Measurements from ENCODE around the gene MMS19.

The MMS19 gene

GRCh38 chr10:97425964-97426775 lies 72.1 kb downstream of the MMS19 start, which contains the start of gene PGAM1:
Gene PGAM1, plus strand, starts transcription at chr10:97426191. Its CDS starts 117 bp downstream, at chr10:97426308.
- DNase-seq: peak; percentile 93

DNA sequence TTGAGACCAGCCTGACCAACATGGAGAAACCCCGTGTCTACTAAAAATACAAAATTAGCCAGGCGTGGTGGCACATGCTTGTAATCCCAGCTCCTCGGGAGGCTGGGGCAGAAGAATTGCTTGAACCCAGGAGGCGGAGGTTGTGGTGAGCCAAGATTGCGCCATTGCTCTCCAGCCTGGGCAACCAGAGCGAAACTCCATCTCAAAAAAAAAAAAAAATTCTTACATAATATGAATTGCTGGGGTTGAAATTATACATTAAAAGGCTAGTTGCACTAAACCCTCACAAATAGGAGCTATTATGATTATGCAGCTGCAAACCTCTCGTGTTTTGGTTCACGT lies 74.5 kb downstream of the MMS19 start:
- peak; percentile 81 for DNase-seq

DNA sequence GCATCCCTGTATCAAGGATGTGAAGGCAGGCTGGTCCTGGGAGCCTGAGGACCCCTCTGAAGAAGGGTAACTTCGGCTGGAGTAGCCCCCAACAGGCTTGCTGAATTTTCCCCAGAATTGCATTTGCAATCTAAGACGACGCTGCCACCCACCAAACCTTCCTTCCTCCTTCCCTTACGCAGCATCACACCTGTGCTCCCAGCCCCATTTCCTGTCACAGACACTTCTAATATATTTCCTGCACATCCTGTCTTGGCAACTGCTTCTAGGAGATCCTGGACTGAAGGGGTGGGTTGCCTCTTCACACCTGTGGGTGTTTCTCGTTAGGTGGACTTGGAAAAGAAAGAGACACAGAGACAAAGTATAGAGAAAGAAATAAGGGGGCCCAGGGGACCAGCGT lies 81.7 kb downstream of the MMS19 start:
- DNase-seq: no peak

- no peak for DNase-seq
These were observed 85.3 kb downstream of the MMS19 start for GRCh38 chr10:97412891-97413304.

DNA sequence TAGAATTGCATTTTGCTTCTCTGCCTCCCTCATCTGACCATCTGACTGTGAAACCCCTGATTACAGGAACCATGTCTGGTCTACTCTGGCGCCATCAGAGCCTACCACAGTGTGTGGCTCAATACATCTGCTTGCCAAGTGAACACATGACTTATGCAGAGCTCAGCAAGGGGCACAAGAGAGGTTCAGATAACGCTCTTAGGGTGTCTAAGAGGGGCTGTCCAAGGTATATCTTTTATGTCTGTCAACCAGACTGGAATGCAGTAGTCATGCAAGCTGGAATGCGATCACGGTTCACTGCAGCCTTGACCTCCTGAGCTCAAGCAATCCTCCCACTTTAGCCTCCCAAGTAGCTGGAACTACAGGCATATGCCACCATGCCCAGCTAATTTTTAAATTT lies 86.8 kb downstream of the MMS19 start:
- peak; percentile 71 for DNase-seq

DNA sequence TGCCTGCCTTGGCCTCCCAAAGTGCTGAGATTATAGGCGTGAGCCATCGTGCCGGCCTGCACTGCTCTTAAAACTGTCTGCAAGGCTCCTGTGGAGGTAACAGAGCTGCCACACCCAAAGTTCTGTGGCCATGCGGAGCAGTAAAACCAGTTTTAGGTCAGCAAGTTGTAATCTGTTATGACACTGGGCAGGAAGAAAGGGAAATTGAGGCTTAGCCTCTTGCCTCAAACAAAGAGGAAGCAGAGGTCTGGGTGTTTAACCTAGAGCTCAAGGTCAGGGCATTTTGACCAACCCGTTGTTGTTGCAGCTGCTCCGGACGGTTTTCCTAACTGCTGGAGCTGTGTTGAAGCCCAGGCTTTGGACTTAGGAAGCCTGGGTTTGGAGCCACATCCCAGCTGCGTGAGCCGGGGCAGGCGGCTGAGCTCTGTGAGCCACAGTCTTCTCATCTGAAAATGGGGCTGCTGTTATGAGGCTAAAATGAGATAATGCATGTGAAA lies 89.7 kb downstream of the MMS19 start:
- peak; percentile 88 for DNase-seq

Measured in MV-4-11 (cell line).